GM21526 (cell line): ENCODE measurements around the gene NT5M.
"Not testable (repeated sequence)": the region's sequence is repeated elsewhere in the genome, so short reads cannot be mapped to it uniquely, and the experiment has no call there.

Experiments
- ATAC-seq: cut with Tn5 transposase; IDR thresholded peaks from one replicate; pipeline ENCODE4 v1.9.1; 2021; ENCODE audit warnings: moderate library complexity; ENCODE audit not compliant: unreplicated experiment, low FRiP score

Gene NT5M

GRCh38 chr17:17366941-17367875 is 64.0 kb downstream of the NT5M start:
- no peak for ATAC-seq

- ATAC-seq, result no peak
These were observed 64.8 kb downstream of the NT5M start for GRCh38 chr17:17367931-17368330.

- ATAC-seq, result no peak
These were observed 67.5 kb downstream of the NT5M start for GRCh38 chr17:17370711-17371110.

GRCh38 chr17:17372856-17373520 is 69.8 kb downstream of the NT5M start:
- no peak for ATAC-seq

DNA sequence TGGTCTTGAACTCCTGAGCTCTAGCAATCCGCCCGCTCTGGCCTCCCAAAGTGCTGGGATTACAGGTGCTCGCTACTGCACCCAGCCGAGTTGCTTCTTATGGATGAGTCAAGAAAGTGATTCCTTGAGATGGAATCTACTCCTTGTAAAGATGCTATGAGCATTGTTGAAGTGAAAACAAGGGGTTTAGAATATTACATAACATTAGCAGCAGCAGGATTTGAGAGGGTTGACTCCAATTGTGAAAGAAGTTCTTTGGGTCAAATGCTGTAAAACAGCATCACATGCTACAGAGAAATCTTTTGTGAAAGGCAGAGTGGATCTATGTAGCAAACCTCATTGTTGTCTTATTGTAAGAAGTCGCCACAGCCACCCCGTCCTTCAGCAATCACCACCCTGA is 72.7 kb downstream of the NT5M start:
- no peak for ATAC-seq

DNA sequence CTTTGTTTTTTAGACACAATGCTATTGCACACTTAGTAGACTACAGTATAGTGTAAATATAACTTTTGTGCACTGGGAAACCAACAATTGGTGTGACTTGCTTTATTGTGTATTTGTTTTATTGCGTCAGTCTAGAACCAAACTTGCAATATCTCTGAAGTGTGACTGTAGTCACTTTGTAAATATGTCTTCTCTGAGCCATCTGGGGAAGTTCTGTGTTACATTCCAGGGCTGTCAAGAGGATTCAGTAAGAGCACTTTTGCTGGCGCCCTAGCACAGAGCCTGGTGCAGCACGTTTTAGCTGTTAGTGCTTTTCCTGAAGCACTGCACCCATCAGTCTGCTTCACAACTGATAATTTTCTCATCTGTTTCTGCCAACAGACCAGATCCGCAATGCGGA is 73.2 kb downstream of the NT5M start:
- ATAC-seq, result no peak

- no peak for ATAC-seq
These were observed 74.1 kb downstream of the NT5M start for GRCh38 chr17:17377071-17377967.

DNA sequence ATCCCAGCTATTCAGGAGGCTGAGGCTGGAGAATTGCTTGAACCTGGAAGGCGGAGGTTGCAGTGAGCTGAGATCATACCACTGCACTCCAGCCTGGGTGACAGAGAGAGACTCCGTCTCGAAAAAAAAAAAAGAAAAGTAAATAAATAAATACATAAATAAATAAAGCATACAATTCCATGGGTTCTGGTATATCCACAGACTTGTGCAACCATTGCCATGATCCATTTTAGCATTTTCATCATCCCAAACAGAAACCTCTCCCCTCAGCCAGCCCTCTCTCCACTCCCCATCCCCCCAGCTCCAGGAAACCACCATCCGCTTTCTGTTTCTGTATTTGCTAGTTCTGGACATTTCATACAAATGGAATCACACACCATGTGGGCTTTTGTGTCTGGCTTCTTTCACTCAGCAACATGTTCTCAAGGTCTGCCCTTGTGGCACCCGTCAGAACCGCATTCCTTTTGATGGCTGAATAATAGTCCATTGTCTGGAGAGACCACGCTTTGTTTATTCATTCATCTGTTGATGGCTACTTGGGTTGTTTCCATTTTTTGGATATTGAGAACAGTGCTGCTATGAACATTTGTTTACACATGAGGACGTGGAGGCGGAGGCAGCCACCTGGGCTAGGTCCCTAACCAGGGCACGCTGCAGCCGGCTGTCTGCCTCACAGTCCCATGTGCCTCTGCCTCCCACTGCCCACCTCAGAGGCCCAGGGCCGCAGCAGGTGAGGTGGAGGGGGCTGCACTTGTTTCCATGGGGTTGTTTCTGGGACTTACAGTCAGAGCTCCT is 76.2 kb downstream of the NT5M start:
- ATAC-seq, result no peak

DNA sequence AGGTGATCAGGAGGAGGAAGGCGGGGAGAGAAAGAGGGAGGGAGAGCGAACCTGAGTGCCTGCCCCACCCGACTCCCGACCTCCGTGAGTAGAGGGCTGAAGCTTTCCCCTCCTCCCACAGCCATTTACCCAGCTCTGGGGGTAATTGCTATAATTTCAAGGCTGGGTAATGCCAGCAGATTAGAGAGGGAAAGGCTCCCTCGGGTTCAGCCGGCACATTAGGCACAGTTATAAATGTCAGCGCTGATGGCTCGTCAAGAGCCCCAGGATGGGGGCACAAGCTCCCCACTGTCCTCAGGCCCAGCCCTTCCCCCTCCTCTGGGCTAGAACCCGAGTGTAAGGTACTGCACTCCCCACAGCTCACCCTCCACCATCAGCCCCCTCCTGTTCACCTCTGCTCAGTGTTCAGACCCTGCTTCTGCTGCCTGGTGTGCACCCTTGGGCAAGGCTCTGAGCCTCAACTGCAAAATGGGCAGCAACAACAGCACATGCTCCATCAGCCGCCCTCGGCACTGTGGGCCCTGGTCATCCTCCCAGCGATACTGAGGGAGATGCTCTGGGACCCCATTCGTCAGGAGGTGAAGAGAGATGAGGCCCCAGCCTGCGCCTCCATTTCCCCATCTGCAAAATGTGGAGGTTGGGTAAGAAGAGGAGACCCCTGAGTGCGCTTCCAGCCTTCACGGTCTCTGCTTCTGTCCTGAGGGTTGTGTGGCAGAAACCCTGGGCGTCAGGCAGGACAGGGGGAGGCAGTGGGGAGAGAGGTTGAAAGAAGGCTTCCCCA is 77.2 kb downstream of the NT5M start:
- ATAC-seq, result no peak

- ATAC-seq, result no peak
These were observed 78.4 kb downstream of the NT5M start for GRCh38 chr17:17381446-17382064.

DNA sequence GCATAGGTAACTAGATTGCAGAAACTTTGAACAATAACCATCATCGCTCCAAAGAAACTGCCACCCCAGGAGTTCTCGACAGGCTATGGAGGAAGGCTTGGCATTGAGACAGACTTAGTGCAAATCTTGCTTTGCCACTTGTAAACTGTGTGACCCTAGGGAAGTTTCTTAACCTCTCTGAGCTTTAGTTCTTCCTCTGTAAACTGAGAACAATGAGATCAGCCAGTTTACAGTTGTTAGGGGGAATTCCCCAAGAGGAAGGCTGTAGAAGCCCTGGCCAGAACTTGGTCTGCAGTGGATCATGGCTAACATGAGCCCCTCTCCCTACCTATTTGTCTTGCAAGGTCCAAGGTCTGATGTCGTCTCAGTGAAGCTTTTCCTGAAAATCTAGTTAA is 78.9 kb downstream of the NT5M start:
- ATAC-seq, result no peak

DNA sequence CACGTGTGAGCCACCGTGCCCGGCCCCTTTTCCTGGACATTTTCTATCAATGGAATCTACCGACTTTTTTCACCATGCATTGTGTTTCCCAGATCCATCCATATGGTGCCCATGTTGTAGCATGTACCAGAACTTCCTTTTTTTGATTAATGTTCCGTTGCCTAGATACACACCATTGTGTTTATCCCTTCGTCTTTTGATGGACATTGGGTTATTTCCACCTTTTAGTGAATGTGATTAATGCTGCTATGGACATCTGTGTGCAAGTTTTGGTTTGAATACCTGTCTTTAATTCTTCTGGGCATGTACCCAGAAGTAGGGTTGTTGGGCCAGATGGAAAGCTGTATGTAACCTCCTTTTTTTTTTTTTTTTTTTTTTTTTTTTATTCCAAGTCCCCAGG is 79.8 kb downstream of the NT5M start:
- ATAC-seq, result no peak

- not testable (repeated sequence) for ATAC-seq
These were observed 80.5 kb downstream of the NT5M start for GRCh38 chr17:17383431-17384290.

- no peak for ATAC-seq
These were observed 81.1 kb downstream of the NT5M start for GRCh38 chr17:17384291-17384615.

DNA sequence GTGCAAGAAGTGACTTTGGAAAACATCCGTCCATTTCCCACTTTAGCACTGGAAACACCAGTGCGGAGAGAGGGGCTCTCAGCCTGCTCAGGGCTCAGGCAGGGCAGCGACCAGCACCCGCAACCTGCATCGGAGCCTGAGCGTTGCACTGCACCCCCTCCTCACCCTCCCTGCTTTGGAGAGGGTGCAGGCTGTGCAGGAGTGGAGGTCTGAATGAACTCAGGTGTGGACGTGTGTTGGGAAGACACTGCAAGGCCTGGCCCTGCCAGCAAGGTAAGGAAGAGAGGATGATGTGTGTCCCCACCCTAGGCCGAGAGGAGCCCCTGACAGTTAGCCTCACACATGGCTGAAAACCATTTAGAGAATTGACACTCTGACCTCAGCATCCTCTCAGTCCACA is 81.8 kb downstream of the NT5M start:
- no peak for ATAC-seq

- ATAC-seq, result no peak
These were observed 82.3 kb downstream of the NT5M start for GRCh38 chr17:17385491-17385890.

DNA sequence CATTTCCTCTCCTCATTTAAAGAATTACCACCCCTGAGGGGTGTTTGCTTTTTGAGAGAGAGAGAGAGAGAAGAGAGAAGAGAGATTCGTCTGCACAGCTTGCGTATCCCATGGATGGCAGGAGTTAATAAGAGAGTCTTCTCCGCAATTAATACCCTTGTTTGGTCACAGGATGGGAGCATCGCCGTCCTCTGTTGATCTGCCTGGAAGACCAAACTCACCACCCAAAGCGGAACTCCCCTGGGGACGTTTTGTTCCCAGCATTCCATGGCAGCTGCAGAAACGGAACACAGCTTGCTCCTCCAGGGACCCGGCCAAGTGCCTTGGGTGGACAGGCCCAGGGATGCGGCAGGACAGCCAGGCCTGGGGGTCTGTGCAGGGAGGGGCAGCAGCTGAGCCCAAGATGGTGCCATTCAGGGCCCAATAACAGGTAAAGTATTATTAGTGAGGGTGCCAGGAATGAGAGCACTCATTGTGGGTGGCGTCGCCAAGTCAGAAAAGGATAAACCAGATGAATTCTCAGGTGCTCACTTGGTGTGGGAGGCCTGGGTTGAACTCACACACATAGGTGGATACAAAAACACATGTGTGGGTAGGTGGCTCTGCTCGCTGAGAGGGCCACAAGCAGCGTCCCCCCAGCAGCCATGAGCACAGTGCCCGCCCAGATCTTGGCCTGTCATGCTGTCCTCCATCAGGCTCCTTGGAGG is 83.1 kb downstream of the NT5M start:
- ATAC-seq, result no peak
